WTC11 (cell line): ENCODE measurements around the gene ERBB4.

Experiments used
- CREB1 ChIP-seq: sonication (generic); formaldehyde crosslinking; IDR thresholded peaks from 2 replicates; pipeline ENCODE4 v1.8.0; 2023; ENCODE audit warnings: mild to moderate bottlenecking, missing genetic modification reagents
- ELF4 ChIP-seq: sonication (generic); formaldehyde crosslinking; IDR thresholded peaks from 2 replicates; pipeline ENCODE4 v1.8.1; 2022; ENCODE audit warnings: low read depth, mild to moderate bottlenecking, moderate library complexity, missing genetic modification reagents
- JUN ChIP-seq: sonication (generic); formaldehyde crosslinking; IDR thresholded peaks from 2 replicates; pipeline ENCODE4 v1.8.0; 2023; ENCODE audit warnings: mild to moderate bottlenecking, missing genetic modification reagents
- NFE2L1 ChIP-seq: sonication (generic); formaldehyde crosslinking; IDR thresholded peaks from 2 replicates; pipeline ENCODE4 v1.8.1; 2023; ENCODE audit warnings: missing genetic modification reagents
- NFYB ChIP-seq: sonication (generic); formaldehyde crosslinking; conservative IDR thresholded peaks from 2 replicates; pipeline ENCODE4 v1.8.0; 2022; ENCODE audit warnings: low read depth, missing genetic modification reagents
- ZNF396 ChIP-seq: fragments of 250-450 bp; sonication (Bioruptor Pico); IDR thresholded peaks from 2 replicates; pipeline ENCODE4 v1.8.0; 2021; ENCODE audit warnings: mild to moderate bottlenecking, moderate library complexity, borderline replicate concordance
- TF ChIP-seq, protein P1 (sequence below): fragments of 200-600 bp; IDR thresholded peaks from 2 replicates; pipeline ENCODE4 v1.8.0; 2022; ENCODE audit warnings: antibody characterized with exemption
- TF ChIP-seq, protein P2 (sequence below): sonication (generic); formaldehyde crosslinking; conservative IDR thresholded peaks from 2 replicates; pipeline ENCODE4 v1.8.1; 2022; ENCODE audit warnings: mild to moderate bottlenecking, missing genetic modification reagents
- TF ChIP-seq, protein P3 (sequence below): sonication (generic); formaldehyde crosslinking; IDR thresholded peaks from 2 replicates; pipeline ENCODE4 v1.8.1; 2022; ENCODE audit warnings: missing genetic modification reagents, borderline replicate concordance
- TF ChIP-seq, protein P4 (sequence below): fragments of 250-450 bp; sonication (Bioruptor Pico); IDR thresholded peaks from 2 replicates; pipeline ENCODE4 v1.9.0; 2021; ENCODE audit warnings: mild to moderate bottlenecking
- TF ChIP-seq, protein P5 (sequence below): sonication (generic); formaldehyde crosslinking; IDR thresholded peaks from 2 replicates; pipeline ENCODE4 v1.8.0; 2022; ENCODE audit warnings: mild to moderate bottlenecking, missing genetic modification reagents
- TF ChIP-seq, protein P6 (sequence below): sonication (generic); formaldehyde crosslinking; IDR thresholded peaks from 2 replicates; pipeline ENCODE4 v1.8.1; 2022; ENCODE audit warnings: mild to moderate bottlenecking, moderate library complexity, missing genetic modification reagents
- TF ChIP-seq, protein P7 (sequence below): sonication (generic); formaldehyde crosslinking; IDR thresholded peaks from 2 replicates; pipeline ENCODE4 v1.8.1; 2022; ENCODE audit warnings: low read depth, missing genetic modification reagents, borderline replicate concordance
- TF ChIP-seq, protein P8 (sequence below): sonication (generic); formaldehyde crosslinking; conservative IDR thresholded peaks from 2 replicates; pipeline ENCODE4 v1.8.1; 2023; ENCODE audit warnings: mild to moderate bottlenecking, low read depth, missing genetic modification reagents, moderate library complexity

DNA sequence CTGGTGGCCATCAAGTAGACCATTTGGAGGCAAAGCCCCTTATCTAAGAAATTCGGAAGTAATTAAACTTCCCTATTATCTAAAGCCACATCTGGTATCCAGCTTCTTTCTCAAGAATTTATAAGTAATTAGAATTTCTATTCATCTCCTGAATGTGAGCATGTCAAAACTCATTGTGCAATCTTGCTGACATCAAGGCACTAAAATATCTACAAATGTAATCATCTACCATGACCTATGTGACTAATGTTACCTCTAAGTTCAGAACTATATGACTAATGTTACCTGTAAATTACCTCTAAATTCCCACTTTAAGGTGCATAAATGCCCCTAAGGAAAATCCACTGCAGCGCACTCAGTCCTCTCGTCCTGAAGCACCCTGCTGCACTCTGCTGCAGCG lies 1209.2 kb downstream of the ERBB4 start:
- TF ChIP-seq, protein P1, sequence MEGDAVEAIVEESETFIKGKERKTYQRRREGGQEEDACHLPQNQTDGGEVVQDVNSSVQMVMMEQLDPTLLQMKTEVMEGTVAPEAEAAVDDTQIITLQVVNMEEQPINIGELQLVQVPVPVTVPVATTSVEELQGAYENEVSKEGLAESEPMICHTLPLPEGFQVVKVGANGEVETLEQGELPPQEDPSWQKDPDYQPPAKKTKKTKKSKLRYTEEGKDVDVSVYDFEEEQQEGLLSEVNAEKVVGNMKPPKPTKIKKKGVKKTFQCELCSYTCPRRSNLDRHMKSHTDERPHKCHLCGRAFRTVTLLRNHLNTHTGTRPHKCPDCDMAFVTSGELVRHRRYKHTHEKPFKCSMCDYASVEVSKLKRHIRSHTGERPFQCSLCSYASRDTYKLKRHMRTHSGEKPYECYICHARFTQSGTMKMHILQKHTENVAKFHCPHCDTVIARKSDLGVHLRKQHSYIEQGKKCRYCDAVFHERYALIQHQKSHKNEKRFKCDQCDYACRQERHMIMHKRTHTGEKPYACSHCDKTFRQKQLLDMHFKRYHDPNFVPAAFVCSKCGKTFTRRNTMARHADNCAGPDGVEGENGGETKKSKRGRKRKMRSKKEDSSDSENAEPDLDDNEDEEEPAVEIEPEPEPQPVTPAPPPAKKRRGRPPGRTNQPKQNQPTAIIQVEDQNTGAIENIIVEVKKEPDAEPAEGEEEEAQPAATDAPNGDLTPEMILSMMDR, result no peak
- TF ChIP-seq CREB1 (CRISPR knock-in tag) (no peak), NFE2L1 (CRISPR knock-in tag) (no peak), ELF4 (CRISPR knock-in tag) (no peak), NFYB (CRISPR knock-in tag) (no peak), JUN (CRISPR knock-in tag) (no peak), ZNF396 (CRISPR knock-in tag) (no peak)
- TF ChIP-seq, protein P2, sequence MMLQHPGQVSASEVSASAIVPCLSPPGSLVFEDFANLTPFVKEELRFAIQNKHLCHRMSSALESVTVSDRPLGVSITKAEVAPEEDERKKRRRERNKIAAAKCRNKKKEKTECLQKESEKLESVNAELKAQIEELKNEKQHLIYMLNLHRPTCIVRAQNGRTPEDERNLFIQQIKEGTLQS, result no peak
- TF ChIP-seq, protein P3, sequence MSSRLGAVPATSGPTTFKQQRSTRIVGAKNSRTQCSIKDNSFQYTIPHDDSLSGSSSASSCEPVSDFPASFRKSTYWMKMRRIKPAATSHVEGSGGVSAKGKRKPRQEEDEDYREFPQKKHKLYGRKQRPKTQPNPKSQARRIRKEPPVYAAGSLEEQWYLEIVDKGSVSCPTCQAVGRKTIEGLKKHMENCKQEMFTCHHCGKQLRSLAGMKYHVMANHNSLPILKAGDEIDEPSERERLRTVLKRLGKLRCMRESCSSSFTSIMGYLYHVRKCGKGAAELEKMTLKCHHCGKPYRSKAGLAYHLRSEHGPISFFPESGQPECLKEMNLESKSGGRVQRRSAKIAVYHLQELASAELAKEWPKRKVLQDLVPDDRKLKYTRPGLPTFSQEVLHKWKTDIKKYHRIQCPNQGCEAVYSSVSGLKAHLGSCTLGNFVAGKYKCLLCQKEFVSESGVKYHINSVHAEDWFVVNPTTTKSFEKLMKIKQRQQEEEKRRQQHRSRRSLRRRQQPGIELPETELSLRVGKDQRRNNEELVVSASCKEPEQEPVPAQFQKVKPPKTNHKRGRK, result no peak
- TF ChIP-seq, protein P4, sequence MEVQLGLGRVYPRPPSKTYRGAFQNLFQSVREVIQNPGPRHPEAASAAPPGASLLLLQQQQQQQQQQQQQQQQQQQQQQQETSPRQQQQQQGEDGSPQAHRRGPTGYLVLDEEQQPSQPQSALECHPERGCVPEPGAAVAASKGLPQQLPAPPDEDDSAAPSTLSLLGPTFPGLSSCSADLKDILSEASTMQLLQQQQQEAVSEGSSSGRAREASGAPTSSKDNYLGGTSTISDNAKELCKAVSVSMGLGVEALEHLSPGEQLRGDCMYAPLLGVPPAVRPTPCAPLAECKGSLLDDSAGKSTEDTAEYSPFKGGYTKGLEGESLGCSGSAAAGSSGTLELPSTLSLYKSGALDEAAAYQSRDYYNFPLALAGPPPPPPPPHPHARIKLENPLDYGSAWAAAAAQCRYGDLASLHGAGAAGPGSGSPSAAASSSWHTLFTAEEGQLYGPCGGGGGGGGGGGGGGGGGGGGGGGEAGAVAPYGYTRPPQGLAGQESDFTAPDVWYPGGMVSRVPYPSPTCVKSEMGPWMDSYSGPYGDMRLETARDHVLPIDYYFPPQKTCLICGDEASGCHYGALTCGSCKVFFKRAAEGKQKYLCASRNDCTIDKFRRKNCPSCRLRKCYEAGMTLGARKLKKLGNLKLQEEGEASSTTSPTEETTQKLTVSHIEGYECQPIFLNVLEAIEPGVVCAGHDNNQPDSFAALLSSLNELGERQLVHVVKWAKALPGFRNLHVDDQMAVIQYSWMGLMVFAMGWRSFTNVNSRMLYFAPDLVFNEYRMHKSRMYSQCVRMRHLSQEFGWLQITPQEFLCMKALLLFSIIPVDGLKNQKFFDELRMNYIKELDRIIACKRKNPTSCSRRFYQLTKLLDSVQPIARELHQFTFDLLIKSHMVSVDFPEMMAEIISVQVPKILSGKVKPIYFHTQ (CRISPR knock-in tag), result no peak
- TF ChIP-seq, protein P5, sequence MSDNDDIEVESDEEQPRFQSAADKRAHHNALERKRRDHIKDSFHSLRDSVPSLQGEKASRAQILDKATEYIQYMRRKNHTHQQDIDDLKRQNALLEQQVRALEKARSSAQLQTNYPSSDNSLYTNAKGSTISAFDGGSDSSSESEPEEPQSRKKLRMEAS (CRISPR knock-in tag), result no peak
- TF ChIP-seq, protein P6, sequence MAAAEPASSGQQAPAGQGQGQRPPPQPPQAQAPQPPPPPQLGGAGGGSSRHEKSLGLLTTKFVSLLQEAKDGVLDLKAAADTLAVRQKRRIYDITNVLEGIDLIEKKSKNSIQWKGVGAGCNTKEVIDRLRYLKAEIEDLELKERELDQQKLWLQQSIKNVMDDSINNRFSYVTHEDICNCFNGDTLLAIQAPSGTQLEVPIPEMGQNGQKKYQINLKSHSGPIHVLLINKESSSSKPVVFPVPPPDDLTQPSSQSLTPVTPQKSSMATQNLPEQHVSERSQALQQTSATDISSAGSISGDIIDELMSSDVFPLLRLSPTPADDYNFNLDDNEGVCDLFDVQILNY, result no peak
- TF ChIP-seq, protein P7, sequence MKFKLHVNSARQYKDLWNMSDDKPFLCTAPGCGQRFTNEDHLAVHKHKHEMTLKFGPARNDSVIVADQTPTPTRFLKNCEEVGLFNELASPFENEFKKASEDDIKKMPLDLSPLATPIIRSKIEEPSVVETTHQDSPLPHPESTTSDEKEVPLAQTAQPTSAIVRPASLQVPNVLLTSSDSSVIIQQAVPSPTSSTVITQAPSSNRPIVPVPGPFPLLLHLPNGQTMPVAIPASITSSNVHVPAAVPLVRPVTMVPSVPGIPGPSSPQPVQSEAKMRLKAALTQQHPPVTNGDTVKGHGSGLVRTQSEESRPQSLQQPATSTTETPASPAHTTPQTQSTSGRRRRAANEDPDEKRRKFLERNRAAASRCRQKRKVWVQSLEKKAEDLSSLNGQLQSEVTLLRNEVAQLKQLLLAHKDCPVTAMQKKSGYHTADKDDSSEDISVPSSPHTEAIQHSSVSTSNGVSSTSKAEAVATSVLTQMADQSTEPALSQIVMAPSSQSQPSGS (CRISPR knock-in tag), result no peak
- TF ChIP-seq, protein P8, sequence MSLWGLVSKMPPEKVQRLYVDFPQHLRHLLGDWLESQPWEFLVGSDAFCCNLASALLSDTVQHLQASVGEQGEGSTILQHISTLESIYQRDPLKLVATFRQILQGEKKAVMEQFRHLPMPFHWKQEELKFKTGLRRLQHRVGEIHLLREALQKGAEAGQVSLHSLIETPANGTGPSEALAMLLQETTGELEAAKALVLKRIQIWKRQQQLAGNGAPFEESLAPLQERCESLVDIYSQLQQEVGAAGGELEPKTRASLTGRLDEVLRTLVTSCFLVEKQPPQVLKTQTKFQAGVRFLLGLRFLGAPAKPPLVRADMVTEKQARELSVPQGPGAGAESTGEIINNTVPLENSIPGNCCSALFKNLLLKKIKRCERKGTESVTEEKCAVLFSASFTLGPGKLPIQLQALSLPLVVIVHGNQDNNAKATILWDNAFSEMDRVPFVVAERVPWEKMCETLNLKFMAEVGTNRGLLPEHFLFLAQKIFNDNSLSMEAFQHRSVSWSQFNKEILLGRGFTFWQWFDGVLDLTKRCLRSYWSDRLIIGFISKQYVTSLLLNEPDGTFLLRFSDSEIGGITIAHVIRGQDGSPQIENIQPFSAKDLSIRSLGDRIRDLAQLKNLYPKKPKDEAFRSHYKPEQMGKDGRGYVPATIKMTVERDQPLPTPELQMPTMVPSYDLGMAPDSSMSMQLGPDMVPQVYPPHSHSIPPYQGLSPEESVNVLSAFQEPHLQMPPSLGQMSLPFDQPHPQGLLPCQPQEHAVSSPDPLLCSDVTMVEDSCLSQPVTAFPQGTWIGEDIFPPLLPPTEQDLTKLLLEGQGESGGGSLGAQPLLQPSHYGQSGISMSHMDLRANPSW (CRISPR knock-in tag), result no peak
